SHP77 treated with DMSO at 0.1 percent for 48 hours (cell line): ENCODE data around the gene KLC3.
"Not testable (repeated sequence)": the region's sequence is repeated elsewhere in the genome, so short reads cannot be mapped to it uniquely, and the experiment has no call there.

Source experiments
- DNase-seq: peaks from one replicate; lab custom pipeline; 2025; lab: John Stamatoyannopoulos, UW

Gene KLC3

DNA sequence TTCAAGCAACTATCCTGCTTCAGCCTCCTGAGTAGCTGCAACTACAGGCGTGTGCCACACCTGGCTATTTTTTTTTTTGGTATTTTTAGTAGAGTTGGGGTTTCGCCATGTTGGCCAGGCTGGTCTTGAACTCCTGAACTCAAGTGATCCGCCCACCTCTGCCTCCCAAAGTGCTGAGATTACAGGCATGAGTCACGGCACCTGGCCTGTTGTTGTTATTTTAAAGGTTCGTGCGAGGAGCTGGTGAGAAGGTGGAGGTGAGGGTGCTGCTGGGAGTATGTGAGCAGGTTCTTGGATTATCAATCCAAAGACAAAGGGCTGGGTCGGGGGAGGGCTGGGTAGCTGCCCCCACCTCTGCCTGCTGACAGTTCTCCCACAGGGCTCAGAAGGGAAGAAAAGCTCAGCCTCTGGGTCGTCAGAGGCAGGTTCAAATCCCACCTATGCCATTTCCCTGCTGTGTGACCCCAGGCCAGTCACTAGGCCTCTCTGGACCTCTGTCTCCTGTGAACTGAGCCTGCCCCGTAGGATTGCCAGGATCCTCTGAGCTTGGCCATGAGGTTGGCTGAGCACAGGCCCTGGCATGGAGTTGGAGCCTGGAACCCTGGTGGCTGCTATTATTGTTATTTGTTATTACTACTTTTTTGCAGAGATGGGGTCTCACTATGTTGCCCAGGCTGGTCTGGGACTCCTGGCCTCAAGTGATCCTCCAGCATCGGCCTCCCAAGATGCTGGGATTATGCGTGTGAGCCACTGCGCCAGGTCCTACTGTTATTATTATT lies 19.4 kb upstream of the KLC3 start:
- DNase-seq, result no peak

DNA sequence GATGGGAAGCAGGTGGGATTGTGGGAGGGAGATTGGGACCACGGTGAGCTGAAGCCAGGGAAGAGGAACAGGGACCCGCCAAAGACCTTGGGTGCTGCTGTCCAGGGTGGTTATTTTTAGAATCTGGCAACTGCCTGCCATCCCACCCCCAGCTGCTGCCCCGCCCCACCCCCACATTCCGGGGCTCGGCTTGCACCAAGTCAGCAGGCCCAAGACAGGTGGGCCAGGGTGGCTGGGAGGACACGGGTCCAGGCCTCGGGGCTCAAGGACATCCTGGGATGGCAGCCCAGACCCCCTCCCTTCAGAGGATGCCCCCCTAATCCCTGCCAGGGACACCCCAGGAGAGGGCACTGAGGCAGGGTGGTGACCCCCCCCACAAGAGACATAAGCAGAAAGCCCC lies 18.7 kb upstream of the KLC3 start:
- DNase-seq, result peak; percentile 16

DNA sequence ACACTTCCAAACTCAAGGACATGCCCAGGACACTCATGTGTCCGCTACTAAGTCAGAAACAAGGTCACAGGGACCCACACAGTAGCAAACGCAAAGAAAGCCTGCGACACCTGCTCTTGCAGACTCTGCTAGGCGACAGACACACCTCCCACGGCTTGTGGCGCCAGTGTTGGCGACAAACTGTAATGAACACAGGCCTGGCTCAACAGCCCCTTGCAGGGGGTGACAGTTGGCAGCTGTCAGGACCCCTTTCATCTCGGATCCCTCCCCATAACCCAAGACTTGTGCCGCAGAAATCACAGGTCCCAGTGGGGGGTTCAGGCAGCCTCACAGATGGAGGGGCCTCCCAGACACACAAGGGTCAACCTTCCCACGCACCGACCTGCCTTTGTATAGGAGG lies 18.2 kb upstream of the KLC3 start:
- DNase-seq, result peak; percentile 50

DNA sequence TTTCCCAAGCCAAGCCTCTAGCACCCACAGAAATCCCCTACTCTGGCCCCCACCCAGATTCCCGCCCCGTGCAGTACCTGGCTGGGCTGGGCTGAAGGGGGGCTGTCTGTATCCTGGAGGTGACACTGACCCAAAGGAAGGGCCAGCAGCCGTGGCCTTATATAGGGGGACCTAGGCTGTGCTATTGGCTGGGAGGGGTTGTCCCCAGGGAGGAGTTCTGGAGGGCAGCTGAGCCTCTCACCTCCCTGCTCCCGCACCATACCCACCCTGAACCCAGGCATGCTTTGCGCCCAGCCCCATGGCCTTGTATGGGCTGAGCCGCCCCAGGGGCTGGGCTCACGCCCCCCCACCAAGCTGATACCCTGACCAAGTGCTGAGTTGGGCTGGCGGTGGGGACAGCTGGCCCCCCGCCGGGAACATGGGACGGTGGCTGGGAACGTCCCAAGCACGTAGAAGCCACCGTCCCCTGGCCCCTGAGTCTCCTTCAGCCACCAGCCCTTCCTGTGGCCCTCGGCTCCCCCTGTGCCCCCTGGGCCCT lies 17.7 kb upstream of the KLC3 start, which contains the start of gene CKM:
Gene CKM, minus strand, starts transcription at position 132 of the 538 bp plus-strand sequence. CDS start 3,162 bp downstream, outside the sequence.
- no peak for DNase-seq

DNA sequence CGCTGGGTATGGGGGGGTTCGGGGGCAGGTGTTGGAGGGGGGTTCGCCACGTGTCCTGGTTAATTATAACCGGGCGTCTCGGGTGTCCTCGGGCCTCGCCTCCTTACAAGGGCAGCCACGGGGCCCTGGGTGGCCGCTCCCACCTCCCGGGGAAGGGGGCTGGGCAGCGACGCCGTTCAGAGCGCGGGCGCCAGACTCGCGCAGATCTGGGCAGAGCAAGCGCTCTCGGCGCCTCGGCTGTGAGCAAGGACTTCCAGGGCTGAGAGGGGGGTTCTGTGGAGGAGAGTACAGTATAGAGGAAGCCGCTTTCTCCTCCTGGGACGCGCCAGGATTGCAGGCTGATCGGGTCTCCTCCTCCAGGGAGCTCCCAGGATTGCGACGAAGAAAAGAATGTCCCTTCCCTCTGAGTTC lies 16.9 kb upstream of the KLC3 start:
- DNase-seq, result no peak

DNA sequence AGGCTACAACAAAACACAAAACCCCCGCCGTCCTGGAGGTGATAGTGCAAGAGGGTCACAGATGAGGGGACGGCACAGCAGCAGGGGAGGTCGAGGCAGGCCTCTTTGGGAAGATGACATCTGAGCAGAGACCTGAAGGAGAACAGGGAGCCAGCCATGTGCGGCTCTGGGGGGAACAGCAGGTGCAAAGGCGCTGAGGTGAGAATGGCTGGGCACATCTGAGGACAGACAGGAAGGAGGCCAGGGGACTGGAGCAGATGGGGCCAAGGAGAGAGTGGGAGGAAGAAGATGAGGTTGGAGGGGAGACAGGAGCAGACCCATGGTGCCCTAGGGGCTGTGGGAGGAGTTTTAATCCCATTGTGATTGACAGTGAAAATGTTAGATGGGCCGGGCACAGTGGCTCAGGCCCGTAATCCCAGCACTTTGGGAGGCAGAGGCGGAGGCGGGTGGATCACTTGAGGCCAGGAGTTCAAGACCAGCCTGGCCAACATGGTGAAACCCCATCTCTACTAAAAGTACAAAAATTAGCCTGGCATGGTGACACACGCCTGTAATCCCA lies 16.1 kb upstream of the KLC3 start:
- no peak for DNase-seq

DNA sequence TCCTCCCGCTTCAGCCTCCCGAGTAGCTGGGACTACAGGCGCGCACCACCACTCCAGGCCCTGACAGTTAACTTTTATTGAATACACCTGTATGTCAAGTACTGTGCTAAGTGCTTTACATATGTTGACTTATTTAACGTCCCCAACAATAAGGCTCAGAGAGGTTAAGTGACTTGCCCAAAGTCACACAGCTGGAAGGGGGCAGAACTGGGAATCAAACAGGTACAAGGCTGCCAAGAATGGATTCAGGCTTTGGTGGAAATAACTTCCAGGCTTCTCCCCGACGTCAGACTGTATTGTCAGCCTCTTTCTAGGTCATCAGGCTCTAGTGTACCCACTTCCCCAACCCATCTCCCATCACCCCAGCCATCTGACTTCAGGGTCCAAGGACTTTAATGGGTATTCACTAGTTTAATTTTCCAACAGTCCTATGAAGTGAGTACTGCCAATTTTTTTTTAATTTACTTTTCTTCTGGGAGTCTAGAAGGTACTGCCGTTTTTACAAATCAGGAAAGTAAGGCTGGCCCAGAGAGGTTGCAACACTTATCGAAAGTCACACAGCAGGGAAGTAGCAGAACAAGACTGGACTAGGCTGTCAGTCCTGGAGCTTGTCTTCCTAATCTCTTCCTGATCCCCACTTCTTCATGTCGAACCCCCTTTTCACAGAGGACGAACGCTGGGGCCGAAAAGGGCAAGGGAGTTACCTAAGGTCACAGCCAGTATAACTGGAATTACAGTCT lies 13.0 kb upstream of the KLC3 start:
- no peak for DNase-seq

DNA sequence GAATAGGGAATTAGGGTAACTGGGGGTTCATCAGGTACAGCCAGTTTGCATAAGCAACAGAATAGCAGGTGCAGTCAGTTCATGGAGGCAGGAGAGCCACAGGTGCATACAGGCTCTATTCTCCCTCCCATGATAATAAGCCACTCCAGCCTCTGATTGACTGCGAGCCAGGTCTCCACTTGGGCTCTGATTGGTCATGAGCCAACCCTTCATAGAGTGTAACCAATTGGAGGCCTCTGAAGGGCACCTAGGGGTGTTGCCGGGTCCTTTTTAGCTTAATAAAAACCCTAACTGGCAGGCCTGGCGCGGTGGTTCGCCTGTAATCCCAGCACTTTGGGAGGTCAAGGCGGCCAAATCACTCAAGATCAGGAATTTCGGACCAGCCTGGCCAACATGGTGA lies 9.1 kb upstream of the KLC3 start:
- DNase-seq, result peak; percentile 37

DNA sequence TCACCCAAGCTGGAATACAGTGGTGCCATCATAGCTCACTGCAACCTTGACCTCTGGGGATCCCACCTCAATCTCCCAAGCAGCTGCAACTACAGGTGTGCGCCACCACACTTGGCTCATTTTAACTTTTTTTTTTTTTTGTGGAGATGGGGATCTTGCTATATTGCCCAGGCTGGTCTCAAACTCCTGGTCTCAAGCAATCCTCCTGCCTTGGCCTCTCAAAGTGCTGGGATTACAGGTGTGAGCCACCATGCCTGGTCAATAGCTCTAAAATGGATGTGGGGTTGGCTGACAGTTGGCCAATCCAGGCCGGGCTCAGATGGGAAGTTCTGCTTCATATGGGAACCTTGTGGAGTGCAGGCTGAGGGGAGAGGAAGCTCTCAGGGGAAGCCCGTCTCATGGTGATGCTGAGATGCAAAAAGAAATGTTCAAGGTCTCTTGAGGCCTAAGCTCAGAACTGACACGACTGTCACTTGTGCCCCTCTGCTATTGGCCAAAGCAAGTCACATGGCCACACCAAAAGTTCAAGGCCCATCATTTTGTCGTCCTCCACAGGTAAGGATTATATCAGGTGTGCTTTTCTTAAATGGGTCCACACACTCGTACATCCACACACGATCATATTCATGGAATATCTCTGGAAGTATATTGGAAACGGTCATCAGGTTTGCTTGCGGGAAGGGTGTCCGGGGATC lies 6.8 kb upstream of the KLC3 start:
- DNase-seq, result no peak

DNA sequence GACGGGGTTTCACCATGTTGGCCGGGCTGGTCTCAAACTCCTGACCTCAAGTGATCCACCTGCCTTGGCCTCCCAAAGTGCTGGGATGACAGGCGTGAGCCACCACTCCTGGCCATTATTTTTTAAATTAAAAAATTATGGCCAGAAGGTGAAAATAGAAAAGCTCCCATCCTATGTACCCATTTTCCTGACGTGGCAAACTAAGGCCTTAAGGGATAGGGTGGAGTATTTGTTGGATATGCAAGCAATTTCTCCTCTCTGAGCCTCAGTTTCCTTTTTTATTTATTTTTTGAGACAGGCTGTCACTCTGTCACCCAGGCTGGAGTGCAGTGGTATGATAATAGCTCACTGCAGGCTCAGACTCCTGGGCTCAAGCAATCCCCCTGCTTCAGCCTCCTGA lies 5.7 kb upstream of the KLC3 start:
- DNase-seq, result not testable (repeated sequence)

DNA sequence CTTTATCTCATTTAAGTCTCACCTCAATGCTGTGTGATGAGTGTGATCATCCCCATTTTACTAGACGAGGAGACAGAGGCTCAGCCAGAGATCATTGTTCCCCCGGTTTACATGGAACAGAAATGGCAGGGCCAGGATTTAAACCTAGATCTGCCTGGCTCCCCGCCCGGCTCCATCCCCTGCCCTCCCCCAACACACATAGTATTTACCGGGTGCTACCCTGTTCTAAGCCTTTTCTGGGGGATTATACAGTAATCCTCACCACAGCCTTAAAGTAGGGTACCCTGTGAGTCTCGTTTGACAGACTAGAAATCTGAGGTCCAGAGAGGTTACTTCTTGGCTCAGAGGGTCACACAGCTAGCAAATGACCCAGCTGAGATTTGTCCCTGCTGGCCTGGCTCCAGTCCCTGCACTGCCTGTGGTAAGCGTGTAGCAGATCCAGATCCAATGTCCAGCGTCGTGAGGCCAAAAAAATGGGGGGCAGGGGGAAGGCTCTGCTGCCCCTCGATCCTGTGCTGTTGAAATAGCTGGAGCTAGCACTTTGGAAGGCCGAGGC lies 3.8 kb upstream of the KLC3 start:
- DNase-seq, result no peak

DNA sequence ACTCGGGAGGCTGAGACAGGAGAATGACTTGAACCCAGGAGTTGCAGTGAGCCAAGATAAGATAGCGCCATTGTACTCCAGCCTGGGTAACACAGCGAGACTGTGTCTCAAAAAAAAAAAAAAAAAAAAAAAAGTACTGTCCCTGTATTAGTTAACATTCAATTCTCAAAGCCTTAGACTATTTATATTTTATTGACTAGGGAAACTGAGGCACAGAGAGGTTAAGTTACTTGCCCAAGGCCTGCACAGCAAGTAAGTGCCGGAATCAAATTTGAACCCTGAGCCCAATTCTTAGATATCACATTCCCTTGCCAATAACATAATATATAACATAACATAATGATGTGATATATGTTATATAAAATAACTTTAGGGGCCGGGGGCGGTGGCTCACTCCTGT lies 921 bp upstream of the KLC3 start:
- DNase-seq, result no peak

DNA sequence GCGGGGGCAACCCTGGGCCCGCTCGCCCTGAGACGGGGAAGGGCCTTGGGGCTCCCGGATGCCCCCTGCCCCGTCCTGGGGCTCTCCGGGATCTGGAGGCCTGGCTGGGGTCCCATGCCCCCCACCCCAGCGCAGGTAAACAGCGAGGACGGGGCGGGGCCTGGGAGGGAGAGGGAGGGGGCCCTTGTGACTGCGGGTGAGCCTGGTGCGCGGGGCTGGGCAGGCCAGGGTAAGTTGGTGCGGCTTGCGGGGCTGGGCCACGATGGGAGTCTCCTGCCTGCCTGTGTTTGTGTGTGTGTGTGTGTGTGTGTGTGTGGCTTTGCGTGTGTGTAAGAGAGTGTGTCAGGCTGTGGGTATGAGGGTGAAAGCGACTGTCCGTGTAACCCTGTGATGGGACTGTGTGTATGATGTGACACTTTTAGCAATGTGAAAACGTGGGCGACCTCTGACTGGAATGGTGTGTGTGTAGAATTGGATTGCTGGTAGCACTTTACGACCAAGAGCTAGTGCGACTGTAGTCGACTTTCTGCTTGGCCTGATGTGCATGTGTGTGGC lies 426 bp downstream of the KLC3 start:
- DNase-seq, result no peak

DNA sequence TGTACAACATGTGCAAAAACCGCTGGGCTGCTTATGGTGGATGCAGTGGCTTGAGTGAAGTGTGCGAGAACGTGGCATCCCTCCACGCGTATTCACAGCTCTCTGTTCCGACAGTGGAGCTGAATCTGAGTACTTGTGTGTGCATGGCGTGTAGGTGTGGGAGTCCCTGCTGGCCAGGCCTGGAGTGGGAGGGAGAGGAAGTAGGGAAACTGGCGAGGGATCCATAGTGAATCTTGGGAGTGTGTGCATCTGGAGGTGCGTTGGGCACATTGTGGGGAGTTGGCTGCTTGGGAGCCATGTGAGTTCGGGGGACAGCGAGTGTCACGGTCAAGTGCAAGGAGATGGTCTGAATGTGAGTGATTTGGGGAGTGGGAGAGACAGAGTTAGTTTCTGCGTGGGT lies 2.4 kb downstream of the KLC3 start:
- DNase-seq, result no peak

DNA sequence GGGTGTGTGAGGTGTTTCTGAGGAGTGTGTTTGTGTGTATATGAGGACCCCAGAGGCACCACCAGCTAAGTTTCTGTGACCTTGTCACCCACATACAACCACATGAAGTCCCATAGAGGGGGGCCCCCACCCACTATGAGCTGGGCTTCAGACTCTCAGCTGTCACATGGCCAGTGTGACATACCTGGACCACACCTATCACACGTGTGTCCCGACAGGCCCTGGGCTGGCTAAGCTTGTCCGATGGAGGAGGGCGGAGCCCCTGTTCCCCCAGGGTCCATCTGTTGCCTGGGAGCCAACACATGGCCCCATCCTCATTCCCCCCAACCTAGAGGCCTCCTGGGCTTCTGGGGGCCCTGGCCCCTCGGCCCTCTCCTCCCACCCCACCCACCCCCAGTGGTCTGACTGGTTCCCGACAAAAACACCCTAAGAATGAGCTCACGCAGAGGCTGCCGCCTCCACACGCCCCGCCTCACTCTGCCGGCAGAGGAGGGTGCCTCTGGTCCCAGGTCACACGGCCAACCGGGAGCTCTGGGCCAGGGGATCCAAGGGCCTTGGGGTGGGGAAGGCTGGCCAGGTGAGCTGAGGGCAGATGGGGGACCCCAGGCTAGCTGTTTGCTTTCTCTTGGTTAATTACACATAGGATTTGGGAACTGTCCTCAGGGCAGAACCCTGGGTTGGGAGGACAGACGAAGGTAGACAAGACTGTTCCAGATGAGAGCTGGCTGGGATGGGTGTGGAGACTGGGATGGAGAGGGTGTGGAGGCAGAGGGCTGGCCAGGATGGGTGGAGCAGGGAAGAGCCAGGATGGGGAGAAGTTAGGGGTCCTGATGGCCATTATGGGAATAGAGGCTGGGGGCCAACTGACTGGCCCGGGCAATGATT lies 4.3 kb downstream of the KLC3 start:
- no peak for DNase-seq

DNA sequence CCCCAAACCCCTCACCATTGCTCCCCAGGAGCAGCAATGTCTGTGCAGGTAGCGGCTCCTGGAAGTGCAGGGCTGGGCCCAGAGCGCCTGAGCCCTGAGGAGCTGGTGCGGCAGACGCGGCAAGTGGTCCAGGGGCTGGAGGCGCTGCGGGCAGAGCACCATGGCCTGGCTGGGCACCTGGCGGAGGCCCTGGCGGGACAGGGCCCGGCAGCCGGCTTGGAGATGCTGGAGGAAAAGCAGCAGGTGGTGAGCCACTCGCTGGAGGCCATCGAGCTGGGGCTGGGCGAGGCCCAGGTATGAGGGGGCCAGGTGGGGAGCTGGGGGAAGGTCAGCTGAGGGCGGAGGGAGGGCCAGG lies 4.9 kb downstream of the KLC3 start:
- DNase-seq, result no peak

DNA sequence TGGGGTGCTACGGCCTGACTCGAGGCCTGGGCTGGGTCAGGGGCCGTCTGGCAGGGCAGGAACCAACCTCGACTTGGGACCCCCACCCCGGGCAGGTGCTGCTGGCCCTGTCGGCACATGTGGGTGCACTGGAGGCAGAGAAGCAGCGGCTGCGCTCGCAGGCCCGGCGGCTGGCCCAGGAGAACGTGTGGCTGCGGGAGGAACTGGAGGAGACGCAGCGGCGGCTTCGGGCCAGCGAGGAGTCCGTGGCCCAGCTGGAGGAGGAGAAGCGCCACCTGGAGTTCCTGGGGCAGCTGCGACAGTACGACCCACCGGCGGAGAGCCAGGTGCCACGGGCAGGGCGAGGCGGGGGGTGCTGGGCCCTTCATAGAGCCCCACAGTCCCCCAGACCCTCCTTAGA lies 5.9 kb downstream of the KLC3 start:
- peak; percentile 4 for DNase-seq

DNA sequence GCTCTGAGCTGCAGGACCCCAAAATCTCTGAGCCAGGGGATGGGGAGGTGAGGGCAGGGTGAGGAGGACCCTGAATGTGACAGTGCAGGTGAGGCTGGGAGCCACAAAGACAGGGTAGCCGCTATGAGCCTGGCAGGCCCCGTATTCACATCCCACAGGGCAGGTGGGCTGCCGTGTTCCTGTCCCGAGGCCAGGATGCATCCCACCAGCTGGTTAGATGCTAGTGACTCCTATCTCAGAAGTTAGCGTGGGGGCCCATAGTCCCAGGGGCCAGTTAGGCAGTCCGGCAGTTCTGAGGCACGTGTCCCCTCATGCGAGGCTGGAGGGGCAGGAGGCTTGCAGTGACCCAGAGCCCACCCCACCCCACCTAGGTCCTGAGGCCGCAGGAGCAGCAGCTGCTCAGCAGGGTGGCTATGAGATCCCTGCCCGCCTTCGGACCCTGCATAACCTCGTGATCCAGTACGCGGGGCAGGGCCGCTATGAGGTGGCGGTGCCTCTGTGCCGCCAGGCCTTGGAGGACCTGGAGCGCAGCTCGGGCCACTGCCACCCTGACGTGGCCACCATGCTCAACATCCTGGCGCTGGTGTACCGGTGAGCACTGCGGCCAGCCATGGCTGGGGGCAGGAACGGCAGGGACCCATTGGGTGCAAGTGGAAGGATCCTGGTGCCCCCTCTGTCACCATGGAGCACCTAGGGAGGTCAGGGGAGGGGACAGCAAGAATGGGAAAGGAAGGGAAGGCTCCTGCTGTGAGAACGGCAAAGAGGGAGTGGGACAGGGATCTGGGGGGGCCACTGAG lies 7.2 kb downstream of the KLC3 start:
- no peak for DNase-seq

DNA sequence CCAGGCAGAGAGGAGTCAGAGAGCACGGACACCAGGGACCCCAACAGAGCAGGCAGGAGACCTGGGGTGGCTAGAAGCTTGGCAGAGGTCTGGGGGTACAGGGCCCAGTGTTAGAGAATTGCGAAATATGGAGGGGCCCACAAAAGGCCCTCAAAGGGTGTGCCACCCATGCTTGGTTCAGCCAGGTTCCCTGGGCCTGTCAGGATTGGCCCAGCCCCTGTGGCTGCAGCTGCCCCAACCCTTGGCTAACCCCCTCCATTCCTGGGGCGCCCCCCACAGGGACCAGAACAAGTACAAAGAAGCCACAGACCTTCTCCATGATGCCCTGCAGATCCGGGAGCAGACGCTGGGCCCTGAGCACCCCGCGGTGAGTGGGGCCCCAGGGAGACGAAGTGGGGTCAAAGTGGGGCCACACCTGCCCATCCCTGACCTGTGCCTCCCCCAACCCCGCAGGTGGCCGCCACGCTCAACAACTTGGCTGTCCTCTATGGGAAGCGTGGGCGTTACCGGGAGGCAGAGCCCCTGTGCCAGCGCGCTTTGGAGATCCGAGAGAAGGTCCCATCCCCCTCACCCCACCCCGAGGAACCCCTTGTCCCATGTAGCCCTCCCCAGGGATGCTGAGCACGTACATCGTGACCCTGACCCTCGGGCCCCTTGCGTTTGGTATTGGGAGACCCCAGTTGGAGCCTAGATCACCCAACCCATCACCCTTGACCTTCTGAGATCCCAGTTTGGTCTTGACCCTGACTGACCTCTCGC lies 8.0 kb downstream of the KLC3 start:
- no peak for DNase-seq
